Thymus (tissue), 11 donors: ENCODE results near the gene SLC39A13. TPM values are rescaled to one million over a fixed set of nuclear protein-coding genes. Genes with fewer than 3 reads are reported as not detected.

ENCODE experiments used
- DNase-seq, 9 donors: peaks; one replicate each; pipeline ENCODE4 v3.0.0-alpha.2; 2013; ENCODE audit warnings: low spot score in 9 of 9, low read depth in 6 of 9, missing footprints in 1 of 9
- H3K27ac ChIP-seq, 2 donors: one replicate each; pipeline ENCODE4 v1.5.1; 2013; ENCODE audit warnings: control low read depth in 1 of 2, low read depth in 1 of 2, low read length in 1 of 2, mild to moderate bottlenecking in 1 of 2, moderate library complexity in 1 of 2
- H3K27me3 ChIP-seq, 2 donors: one replicate each; pipeline ENCODE4 v1.5.1; 2013; ENCODE audit warnings: low read length in 1 of 2; ENCODE audit not compliant: control insufficient read depth in 2 of 2, insufficient read depth in 1 of 2
- H3K36me3 ChIP-seq, 2 donors: one replicate each; pipeline ENCODE4 v1.5.1; 2013; ENCODE audit warnings: low read length in 1 of 2, mild to moderate bottlenecking in 1 of 2, moderate library complexity in 1 of 2; ENCODE audit not compliant: control insufficient read depth in 2 of 2, insufficient read depth in 2 of 2
- H3K4me1 ChIP-seq, 2 donors: one replicate each; pipeline ENCODE4 v1.5.1; 2013; ENCODE audit warnings: low read length in 2 of 2; ENCODE audit not compliant: control insufficient read depth in 2 of 2, insufficient read depth in 2 of 2
- H3K4me3 ChIP-seq, 2 donors: one replicate each; pipeline ENCODE4 v1.5.1; 2013; ENCODE audit warnings: low read length in 2 of 2, control low read depth in 1 of 2, mild to moderate bottlenecking in 1 of 2
- H3K9me3 ChIP-seq, 2 donors: one replicate each; pipeline ENCODE4 v1.5.1; 2013; ENCODE audit warnings: low read length in 1 of 2, mild to moderate bottlenecking in 1 of 2; ENCODE audit not compliant: control insufficient read depth in 2 of 2, insufficient read depth in 1 of 2
- WGBS: extraction: QIAGEN DNeasy Blood & Tissue Kit; methylation state at CpG from one replicate; pipeline ENCODE4 v1.1.7; 2013; 5-methylcytosine and 5-hydroxymethylcytosine counted together
- polyA plus RNA-seq: library from polyadenylated mRNA; stranded (reverse); fragments of 200-250 nt; gene quantifications from one replicate; pipeline ENCODE4 v1.2.3, GENCODE V29; 2013
- total RNA-seq: library from RNA; stranded (reverse); fragments of 120-200 nt; gene quantifications from one replicate; pipeline ENCODE4 v1.2.4, GENCODE V29; 2013
- donor health status: healthy.

The SLC39A13 gene
- total and polyA plus RNA-seq, 2 donors = 15.0 to 37.1 TPM

DNA sequence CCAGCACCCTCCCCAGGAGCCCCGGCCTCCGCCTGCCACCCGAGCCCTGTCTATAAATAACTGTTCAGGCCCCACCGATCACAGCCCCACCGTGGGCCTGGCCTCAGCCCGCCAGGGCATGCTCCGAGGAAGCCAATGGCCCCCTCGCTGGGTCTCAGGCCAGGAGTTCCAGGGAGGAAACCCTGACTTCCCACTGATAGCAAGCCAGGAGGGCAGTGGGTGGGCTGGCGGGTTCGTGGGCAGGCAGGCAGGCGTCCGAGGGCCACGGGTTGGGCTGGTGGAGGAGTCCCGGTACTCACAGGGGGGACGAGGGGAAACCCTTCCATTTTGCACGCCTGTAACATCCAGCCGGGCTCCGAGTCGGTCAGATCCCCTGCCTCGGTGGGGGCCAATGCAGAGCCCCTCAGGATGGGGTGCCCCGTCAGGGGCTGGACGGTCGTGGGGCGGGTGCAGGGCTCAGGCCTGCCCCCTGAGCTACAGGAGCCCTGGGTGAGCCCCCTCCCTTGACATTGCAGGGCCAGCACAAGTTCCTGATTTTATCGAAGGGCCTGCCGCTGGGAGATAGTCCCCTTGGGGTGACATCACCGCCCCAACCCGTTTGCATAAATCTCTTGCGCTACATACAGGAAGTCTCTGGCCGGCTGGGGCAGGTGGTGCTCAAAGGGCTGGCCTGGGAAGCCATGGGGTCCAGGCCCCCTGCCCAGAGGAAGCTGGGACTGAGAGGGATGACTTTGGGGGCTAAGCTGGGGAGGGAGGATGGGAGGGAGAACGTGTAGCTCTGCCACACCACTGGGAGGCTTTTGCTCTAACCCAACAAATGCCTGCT lies 30.2 kb upstream of the SLC39A13 start, which contains the start of gene SPI1:
Gene SPI1, minus strand, starts transcription at position 538 of the 826 bp plus-strand sequence. Its CDS starts 194 bp downstream, at position 344.
- H3K4me1 ChIP-seq = peaks cover 2 to 15% of the 10 kb centered on the region in 2 donors
- H3K27ac ChIP-seq = peak within 1 kb of the TSS; percentile 56 to 64
- peak within 1 kb of the TSS in 1 of 2 donors; percentile 34 for H3K4me3 ChIP-seq
- no peaks in the 10 kb centered on the region for H3K36me3 ChIP-seq
- peak in 1 of 9 donors; percentile 55 for DNase-seq
- H3K27me3 ChIP-seq = peaks cover 0 to 3% of the 10 kb centered on the region in 2 donors
- WGBS = 22% methylated on average over 31 of the region's 31 CpGs
- no peaks in the 10 kb centered on the region for H3K9me3 ChIP-seq

DNA sequence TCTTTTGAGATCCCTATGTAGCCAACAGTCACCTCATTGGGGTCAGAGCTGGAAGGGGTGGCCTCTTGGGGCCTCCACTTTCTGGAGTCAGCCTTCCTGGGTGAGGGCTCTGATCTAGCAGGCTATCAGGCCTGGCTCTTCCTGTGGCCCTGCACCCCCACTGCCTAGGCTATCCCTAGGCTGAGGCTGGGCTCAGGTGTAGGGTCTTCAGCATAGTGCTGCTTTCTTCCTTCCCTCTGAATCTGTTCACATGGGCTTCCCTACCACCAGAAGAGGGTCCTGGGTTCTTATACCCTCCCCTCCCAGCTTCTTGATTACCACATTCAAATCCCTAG lies 29.6 kb upstream of the SLC39A13 start:
- peaks cover 0 to 3% of the 10 kb centered on the region in 2 donors for H3K27me3 ChIP-seq
- peaks cover 2 to 15% of the 10 kb centered on the region in 2 donors for H3K4me1 ChIP-seq
- H3K27ac ChIP-seq = peak overlapping the region; percentile 30 to 64
- H3K4me3 ChIP-seq = peak overlapping the region in 1 of 2 donors; percentile 34
- no peaks in the 10 kb centered on the region for H3K9me3 ChIP-seq
- no peak for DNase-seq
- no peaks in the 10 kb centered on the region for H3K36me3 ChIP-seq

DNA sequence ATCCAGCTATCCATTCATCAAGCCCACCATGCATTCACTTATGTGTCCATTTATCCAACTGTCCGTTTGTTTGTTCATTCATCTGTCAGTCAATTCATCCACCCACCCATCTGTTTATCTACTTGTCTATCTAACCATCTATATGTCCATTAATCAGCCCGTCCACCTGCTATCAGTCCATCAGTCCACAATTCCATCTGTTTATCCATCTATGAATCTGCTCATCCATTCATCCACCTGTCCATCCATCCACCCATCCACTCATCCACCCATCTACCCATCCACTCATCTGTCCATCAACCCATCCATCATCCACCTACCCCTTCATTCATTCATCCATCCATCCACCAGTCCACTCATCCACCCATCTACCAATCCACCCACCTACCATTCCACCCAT lies 29.1 kb upstream of the SLC39A13 start:
- Histone ChIP-seq H3K4me1 (peaks cover 2 to 15% of the 10 kb centered on the region in 2 donors), H3K36me3 (no peaks in the 10 kb centered on the region), H3K27me3 (peaks cover 0 to 3% of the 10 kb centered on the region in 2 donors), H3K4me3 (no peak overlapping the region), H3K9me3 (no peaks in the 10 kb centered on the region), H3K27ac (no peak overlapping the region)
- DNase-seq = no peak
- WGBS = 97% methylated on average over 2 of the region's 2 CpGs

DNA sequence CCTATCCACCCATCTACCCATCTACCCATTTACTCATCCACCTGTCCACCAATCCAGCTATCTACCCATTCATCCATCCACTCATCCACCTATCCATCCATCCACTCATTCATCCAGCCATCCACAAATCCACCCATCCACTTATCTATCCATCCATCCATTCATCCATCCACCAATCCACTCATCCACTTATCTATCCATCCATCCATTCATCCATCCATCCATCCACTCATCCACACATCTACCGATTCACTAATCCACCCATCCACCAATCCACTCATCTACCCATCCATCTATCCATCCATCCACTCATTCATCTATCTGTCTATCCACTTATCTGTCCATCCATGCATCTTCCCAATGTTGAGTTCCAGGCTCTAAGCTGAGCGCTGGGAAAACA lies 28.3 kb upstream of the SLC39A13 start:
- no peaks in the 10 kb centered on the region for H3K9me3 ChIP-seq
- H3K4me3 ChIP-seq = no peak overlapping the region
- no peak overlapping the region for H3K27ac ChIP-seq
- no peak for DNase-seq
- peaks cover 2 to 15% of the 10 kb centered on the region in 2 donors for H3K4me1 ChIP-seq
- peaks cover 0 to 3% of the 10 kb centered on the region in 2 donors for H3K27me3 ChIP-seq
- whole genome bisulfite sequencing = 97% methylated on average over 2 of the region's 2 CpGs
- H3K36me3 ChIP-seq = no peaks in the 10 kb centered on the region

DNA sequence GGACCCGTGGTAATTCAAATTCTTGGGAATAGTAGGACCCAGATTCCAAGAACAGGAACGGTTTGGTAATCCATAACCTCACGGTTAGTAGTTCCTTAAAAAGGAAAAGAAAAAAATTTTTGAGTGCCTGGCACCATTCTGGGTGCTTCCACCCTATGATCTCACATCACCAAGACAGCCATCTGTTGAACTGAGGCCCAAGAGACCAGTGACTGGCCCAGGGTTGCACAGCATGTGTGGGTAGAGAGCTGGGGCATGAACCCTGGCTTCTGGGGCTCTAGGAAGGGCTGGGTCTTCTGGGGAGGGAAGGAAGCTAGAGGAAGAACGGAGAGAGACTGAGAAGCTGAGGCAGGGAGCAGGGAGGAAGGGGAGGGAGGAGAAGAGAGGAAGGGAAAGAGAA lies 25.3 kb upstream of the SLC39A13 start:
- DNase-seq = no peak
- H3K27ac ChIP-seq = no peak overlapping the region
- H3K4me1 ChIP-seq = peaks cover 2 to 11% of the 10 kb centered on the region in 2 donors
- H3K4me3 ChIP-seq = no peak overlapping the region
- H3K36me3 ChIP-seq = no peaks in the 10 kb centered on the region
- H3K9me3 ChIP-seq = no peaks in the 10 kb centered on the region
- WGBS = 90% methylated on average over 4 of the region's 4 CpGs
- peaks cover 0 to under 1% of the 10 kb centered on the region in 2 donors for H3K27me3 ChIP-seq

DNA sequence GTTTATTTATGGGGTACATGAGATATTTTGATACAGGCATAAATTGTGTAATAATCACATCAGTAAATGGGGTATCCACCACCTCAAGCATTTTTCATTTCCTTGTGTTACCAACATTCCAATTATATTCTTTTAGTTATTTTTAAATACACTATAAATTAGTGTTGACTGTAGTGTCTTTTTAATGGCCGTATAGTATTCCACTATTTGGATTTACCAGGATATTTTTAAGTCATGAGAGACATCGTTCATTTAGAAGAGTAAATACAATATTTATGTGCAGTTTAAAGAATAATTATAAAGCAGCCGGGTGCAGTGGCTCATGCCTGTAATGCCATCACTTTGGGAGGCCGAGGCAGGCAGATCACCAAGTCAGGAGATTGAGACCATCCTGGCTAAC lies 23.9 kb upstream of the SLC39A13 start:
- 97% methylated on average over 4 of the region's 4 CpGs for WGBS
- H3K27me3 ChIP-seq = no peaks in the 10 kb centered on the region
- H3K36me3 ChIP-seq = no peaks in the 10 kb centered on the region
- no peak for DNase-seq
- H3K27ac ChIP-seq = no peak overlapping the region
- H3K4me3 ChIP-seq = no peak overlapping the region
- H3K4me1 ChIP-seq = peaks cover 0 to 2% of the 10 kb centered on the region in 2 donors
- H3K9me3 ChIP-seq = no peaks in the 10 kb centered on the region

DNA sequence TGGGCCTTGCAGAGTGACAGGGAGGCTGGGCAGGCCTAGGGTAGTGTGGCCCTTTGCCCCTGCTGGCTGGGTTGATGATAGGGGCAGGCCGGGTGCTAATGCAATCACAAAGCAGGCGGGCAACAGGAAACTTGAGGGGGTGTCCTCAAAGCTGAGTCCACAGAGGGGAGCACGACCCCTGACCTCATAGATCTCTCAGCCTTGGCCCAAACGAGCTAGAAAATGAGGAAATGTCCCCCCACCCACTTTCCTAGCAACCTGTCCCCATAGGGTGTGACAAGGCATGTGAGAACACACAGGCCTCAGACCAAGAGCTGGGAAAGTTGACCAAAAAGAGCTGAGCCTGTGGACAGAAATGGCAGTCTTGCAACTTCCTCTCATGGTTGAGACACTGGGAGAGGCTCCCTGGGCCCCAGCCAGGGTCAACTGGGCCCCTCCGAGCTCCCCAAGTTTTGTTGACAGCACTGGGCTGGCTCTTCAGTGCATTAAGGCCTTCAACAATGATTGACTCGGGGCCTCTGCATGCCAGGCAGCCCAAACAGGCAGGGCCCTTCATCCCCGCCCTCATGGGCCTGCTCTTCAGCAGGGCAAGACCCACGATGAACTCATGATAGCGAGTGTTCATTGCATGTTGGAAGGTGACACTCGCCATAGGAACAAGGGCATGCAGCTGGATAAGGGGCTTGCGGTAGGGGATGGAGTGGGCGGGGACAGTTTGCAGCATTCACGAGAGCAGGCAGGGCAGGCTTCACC lies 20.3 kb upstream of the SLC39A13 start:
- DNase-seq = no peak
- Histone ChIP-seq H3K4me1 (peaks cover 0 to 12% of the 10 kb centered on the region in 2 donors), H3K4me3 (no peak overlapping the region), H3K36me3 (no peaks in the 10 kb centered on the region), H3K27ac (no peak overlapping the region), H3K27me3 (no peaks in the 10 kb centered on the region), H3K9me3 (no peaks in the 10 kb centered on the region)
- 89% methylated on average over 13 of the region's 13 CpGs for WGBS

DNA sequence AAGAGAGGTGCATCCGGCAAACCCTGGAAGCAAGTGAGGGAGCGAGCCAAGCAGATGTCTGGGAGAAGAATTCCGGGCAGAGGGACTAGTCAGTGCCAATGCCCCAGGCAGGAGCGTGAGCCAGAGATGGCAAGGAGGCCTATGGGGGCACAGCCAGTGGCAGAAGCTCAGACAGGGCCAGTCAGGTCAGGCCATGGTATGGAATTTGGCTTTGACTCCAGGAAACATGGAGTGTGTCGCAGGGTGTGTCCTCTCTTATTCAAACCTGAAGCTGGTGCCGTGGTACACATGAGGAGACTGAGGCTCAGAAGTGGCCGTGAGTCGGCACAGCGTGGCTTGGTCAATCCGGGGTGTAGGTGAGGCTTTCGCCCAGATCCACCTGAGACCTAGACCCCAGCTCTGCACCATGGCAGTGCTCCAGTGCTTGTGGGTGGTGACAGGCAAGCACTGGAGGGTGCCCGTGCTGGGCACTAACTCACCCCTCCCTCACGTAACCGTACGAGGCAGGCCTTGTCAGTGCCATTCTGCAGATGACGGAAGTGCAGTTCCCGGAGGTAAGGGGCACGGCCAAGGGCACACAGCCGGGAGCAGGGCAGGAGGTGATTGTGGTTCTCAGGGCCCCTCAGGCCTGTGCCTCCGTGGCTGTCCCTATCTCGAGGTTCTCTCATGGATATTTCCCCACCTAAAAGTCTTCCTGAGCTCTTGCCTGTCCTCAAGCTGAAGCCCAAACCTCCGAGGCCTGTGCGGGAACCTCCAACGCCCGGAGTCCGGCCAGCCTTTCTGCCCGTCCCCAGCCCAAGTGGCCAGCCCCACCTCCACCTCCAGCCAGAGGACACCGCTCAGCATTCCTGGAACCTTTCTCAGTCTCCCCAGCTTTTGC lies 19.5 kb upstream of the SLC39A13 start:
- 94% methylated on average over 28 of the region's 28 CpGs for WGBS
- Histone ChIP-seq H3K4me3 (no peak overlapping the region), H3K36me3 (no peaks in the 10 kb centered on the region)

More for the DNA sequence above, 19.5 kb upstream of the SLC39A13 start:
- DNase-seq = no peak
- no peaks in the 10 kb centered on the region for H3K27me3 ChIP-seq
- H3K9me3 ChIP-seq = no peaks in the 10 kb centered on the region
- peak overlapping the region in 1 of 2 donors; percentile 53 for H3K27ac ChIP-seq
- peaks cover 0 to 20% of the 10 kb centered on the region in 2 donors for H3K4me1 ChIP-seq
